Esophagus squamous epithelium (tissue), 5 donors: Measurements from ENCODE around the gene PDS5A. TPM values are rescaled to one million over a fixed set of nuclear protein-coding genes. Genes with fewer than 3 reads are reported as not detected.
"Not testable (repeated sequence)": the region's sequence is repeated elsewhere in the genome, so short reads cannot be mapped to it uniquely, and the experiment has no call there.

ENCODE experiments used
- DNase-seq: peaks from one replicate; lab custom pipeline; 2025; lab: John Stamatoyannopoulos, UW
- H3K27ac ChIP-seq, 4 donors: fragments of 200-600 bp; sonication (generic); one replicate each; pipeline ENCODE4 v1.5.1; 2016 to 2019; ENCODE audit warnings: mild to moderate bottlenecking in 1 of 4
- H3K27me3 ChIP-seq, 4 donors: fragments of 200-600 bp; sonication (generic); 1 replicate in 3 of 4; 2 replicates in 1 of 4; pipeline versions ENCODE4 v1.5.1 to v1.6.0; 2017 to 2021; ENCODE audit warnings: antibody characterized with exemption in 1 of 4
- H3K36me3 ChIP-seq, 3 donors: fragments of 200-600 bp; sonication (generic); one replicate each; pipeline ENCODE4 v1.5.1; 2016 to 2019
- H3K4me1 ChIP-seq, 3 donors: fragments of 200-600 bp; sonication (generic); one replicate each; pipeline ENCODE4 v1.5.1; 2017 to 2019
- H3K4me3 ChIP-seq, 4 donors: fragments of 200-600 bp; sonication (generic); 1 replicate in 3 of 4; 2 replicates in 1 of 4; pipeline ENCODE4 v1.5.1; 2016 to 2019; ENCODE audit warnings: mild to moderate bottlenecking in 2 of 4, moderate library complexity in 1 of 4
- H3K9me3 ChIP-seq, 3 donors: fragments of 200-600 bp; sonication (generic); one replicate each; pipeline ENCODE4 v1.5.1; 2016 to 2019
- POLR2A ChIP-seq, 4 donors: fragments of 450-650 bp; IDR thresholded peaks; one replicate each; pipeline ENCODE4 v1.6.1; 2017; ENCODE audit warnings: antibody characterized with exemption in 4 of 4, mild to moderate bottlenecking in 4 of 4, moderate library complexity in 3 of 4
- WGBS, 2 donors: methylation state at CpG; one replicate each; pipeline ENCODE4 v1.1.5; 2018; 5-methylcytosine and 5-hydroxymethylcytosine counted together
- intact Hi-C: fragments of 100-400 bp; cut with DNase I; formaldehyde crosslinking; loops from one replicate; pipeline ENCODE4 v1.15.0; 2022
- total RNA-seq, 4 donors: library from RNA; depleted of rRNA; stranded (reverse); fragments of >200 nt; gene quantifications; one replicate each; pipeline ENCODE4 v1.1.0, GENCODE V29; 2016
- TF ChIP-seq, protein P1 (sequence below), 6 experiments: fragments of 450-650 bp in 4 of 6; fragments of 200-600 bp in 2 of 6; sonication (generic) in 2 of 6; IDR thresholded peaks; one replicate each; pipeline ENCODE4 v1.5.1; 2016 to 2019; ENCODE audit warnings: antibody characterized with exemption in 6 of 6, mild to moderate bottlenecking in 4 of 6, moderate library complexity in 4 of 6
- donor health status: DM: yes; HTN: yes; CAD: no.

Gene PDS5A
- total RNA-seq, 4 donors from 2014 or later, result 49.1 to 70.2 (median 59.6) TPM

DNA sequence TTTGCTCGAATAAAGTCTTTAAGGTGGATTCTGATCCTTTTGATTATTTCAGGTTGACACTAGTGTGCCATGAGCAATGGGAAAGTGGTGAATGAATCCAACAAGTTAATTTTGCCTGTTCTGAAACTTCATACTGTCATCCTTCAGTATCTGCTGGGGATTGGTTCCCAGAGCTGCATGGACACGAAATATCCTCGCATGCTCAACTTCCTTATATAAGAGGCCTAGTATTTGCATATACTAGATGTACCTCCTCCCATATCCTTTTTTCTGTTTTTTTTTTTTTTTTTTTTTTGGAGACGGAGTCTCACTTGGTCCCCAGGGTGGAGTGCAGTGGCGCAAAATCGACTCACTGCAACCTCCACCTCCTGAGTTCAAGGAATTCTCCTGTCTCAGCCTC is 23.0 kb upstream of the PDS5A start:
- TF ChIP-seq, protein P1, sequence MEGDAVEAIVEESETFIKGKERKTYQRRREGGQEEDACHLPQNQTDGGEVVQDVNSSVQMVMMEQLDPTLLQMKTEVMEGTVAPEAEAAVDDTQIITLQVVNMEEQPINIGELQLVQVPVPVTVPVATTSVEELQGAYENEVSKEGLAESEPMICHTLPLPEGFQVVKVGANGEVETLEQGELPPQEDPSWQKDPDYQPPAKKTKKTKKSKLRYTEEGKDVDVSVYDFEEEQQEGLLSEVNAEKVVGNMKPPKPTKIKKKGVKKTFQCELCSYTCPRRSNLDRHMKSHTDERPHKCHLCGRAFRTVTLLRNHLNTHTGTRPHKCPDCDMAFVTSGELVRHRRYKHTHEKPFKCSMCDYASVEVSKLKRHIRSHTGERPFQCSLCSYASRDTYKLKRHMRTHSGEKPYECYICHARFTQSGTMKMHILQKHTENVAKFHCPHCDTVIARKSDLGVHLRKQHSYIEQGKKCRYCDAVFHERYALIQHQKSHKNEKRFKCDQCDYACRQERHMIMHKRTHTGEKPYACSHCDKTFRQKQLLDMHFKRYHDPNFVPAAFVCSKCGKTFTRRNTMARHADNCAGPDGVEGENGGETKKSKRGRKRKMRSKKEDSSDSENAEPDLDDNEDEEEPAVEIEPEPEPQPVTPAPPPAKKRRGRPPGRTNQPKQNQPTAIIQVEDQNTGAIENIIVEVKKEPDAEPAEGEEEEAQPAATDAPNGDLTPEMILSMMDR (IDR thresholded peaks at IDR 0.05), result no peak
- TF ChIP-seq POLR2A (IDR thresholded peaks at IDR 0.05), result no peak
- no peak overlapping the region for H3K4me3 ChIP-seq
- no peak for DNase-seq
- no peaks in the 10 kb centered on the region for H3K9me3 ChIP-seq
- H3K27me3 ChIP-seq, result no peaks in the 10 kb centered on the region
- H3K36me3 ChIP-seq, result no peaks in the 10 kb centered on the region
- no peak overlapping the region for H3K27ac ChIP-seq
- intact Hi-C loops, result no loop called here
- H3K4me1 ChIP-seq, result no peaks in the 10 kb centered on the region
- 84 to 89% methylated on average over 5 to 6 of the region's 6 CpGs for WGBS, 2 donors

DNA sequence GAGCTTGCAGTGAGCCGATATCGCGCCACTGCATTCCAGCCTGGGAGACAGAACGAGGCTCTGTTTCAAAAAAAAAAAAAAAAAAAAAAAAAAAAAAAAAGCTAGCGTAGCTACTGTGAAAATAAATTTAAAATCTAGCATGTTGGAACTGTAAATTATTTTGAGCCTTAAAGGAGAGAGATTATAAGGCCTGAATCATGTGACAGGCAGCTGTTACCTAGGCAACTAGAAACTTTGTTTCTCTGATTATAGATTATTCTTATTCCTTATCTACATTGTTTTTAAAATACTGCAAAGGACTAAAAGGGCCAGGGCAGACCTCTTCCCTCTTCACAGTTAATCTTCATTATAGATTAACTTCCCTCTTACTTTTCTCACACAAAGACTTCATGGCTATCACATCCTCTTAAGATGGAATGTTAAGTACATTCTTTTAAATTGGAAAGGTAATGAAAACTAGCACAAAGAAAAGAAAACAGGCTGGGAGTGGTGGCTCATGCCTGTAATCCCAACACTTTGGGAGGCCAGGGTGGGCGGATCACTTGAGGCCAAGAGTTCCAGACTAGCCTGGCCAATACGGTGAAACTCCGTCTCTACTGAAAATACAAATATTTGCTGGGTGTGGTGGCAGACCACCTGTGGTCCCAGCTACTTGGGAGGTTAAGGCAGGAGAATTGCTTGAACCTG is 21.1 kb upstream of the PDS5A start:
- no peak overlapping the region for H3K27ac ChIP-seq
- 86 to 90% methylated on average over 8 of the region's 8 CpGs for WGBS, 2 donors

DNA sequence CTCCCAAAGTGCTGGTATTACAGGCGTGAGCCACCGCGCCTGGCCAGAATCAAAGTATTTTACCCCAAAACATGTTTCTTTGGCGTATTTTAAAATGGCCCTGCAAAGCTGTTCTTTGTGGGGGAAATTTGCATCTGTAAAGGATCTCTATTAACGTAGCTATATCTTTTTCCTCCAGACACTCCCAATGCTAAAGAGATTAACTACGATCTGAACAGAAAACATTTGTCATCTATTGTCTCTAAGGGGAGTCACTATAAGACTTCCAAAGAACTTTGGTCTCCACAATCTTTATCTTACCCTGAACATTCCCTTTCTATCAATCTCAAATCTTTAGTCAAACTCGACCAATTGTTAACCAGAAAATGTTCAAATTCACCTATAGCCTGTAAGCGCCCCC is 19.1 kb upstream of the PDS5A start:
- Histone ChIP-seq H3K4me1 (peaks cover 0 to 6% (median 0%) of the 10 kb centered on the region in 3 donors), H3K36me3 (no peaks in the 10 kb centered on the region), H3K27ac (no peak overlapping the region), H3K9me3 (no peaks in the 10 kb centered on the region), H3K27me3 (no peaks in the 10 kb centered on the region), H3K4me3 (no peak overlapping the region)
- 84 to 86% methylated on average over 6 to 8 of the region's 8 CpGs for WGBS, 2 donors
- intact Hi-C loops, result no loop called here
- TF ChIP-seq, protein P1 (IDR thresholded peaks at IDR 0.05), result no peak
- TF ChIP-seq POLR2A (IDR thresholded peaks at IDR 0.05), result no peak
- DNase-seq, result no peak

More for the DNA sequence above, 21.1 kb upstream of the PDS5A start:
- no peaks in the 10 kb centered on the region for H3K36me3 ChIP-seq
- no peaks in the 10 kb centered on the region for H3K9me3 ChIP-seq
- no peak for TF ChIP-seq POLR2A (IDR thresholded peaks at IDR 0.05)
- TF ChIP-seq, protein P1 (IDR thresholded peaks at IDR 0.05), result no peak
- no peak overlapping the region for H3K4me3 ChIP-seq
- no peaks in the 10 kb centered on the region for H3K4me1 ChIP-seq
- no peaks in the 10 kb centered on the region for H3K27me3 ChIP-seq
- no peak for DNase-seq
- intact Hi-C loops, result no loop called here

DNA sequence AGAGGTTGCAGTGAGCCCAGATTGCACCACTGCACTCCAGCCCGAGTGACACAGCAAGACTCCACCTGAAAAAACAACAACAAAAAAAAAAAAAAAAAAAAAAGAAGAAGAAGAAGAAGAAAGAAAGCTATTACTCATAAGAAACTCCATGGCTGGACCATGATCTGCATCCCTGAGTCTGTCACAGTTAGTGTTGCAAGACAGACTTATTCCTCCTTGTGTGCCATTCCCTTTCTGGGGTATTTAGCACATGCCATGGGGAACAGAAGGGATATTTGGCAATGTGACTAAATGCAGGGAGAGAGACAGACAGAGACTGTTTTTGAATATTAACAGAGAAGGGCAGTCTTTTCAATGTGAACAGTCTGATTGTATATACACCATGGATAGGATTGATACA is 16.7 kb upstream of the PDS5A start:
- 33 to 40% methylated on average over 1 of the region's 1 CpG for WGBS, 2 donors
- DNase-seq, result no peak
- no peak for TF ChIP-seq POLR2A (IDR thresholded peaks at IDR 0.05)
- TF ChIP-seq, protein P1 (IDR thresholded peaks at IDR 0.05), result no peak
- H3K36me3 ChIP-seq, result no peaks in the 10 kb centered on the region
- H3K9me3 ChIP-seq, result no peaks in the 10 kb centered on the region
- H3K27ac ChIP-seq, result no peak overlapping the region
- no peaks in the 10 kb centered on the region for H3K27me3 ChIP-seq
- intact Hi-C loops, result no loop called here
- H3K4me1 ChIP-seq, result peaks cover 0 to 25% (median 8%) of the 10 kb centered on the region in 3 donors
- H3K4me3 ChIP-seq, result no peak overlapping the region

DNA sequence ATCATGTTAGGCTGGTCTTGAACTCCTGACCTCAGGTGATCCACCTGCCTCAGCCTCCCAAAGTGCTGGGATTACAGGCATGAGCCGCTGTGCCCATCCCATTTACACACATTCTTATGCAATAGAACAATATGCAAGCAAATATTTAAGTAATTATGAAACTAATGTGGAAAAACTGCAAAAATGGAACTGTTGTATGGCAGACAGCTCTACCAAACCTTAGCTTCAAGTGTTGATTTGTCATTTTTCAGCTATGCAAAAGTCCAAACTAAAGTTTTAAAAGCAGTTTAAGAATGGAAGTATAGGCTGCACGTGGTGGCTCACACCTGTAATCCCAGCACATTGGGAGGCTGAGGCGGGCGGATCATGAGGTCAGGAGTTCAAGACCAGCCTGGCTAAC is 11.7 kb upstream of the PDS5A start:
- DNase-seq, H3K36me3 ChIP-seq, H3K4me3 ChIP-seq, H3K27me3 ChIP-seq, intact Hi-C loops, H3K9me3 ChIP-seq, H3K27ac ChIP-seq: not testable (repeated sequence)
- H3K4me1 ChIP-seq, result peaks cover 0 to 25% (median 8%) of the 10 kb centered on the region in 3 donors
- 69 to 78% methylated on average over 4 of the region's 4 CpGs for WGBS, 2 donors
